WTC11 (cell line): Measurements from ENCODE around the gene ADAD1. TPM values are rescaled to one million over a fixed set of nuclear protein-coding genes. Genes with fewer than 3 reads are reported as not detected.

Experiments
- ATAC-seq: fragments of 200-7000 bp; cut with Tn5 transposase; 2 replicates; pipeline ENCODE4 v1.10.0; 2021; ENCODE audit warnings: mild to moderate bottlenecking, moderate library complexity
- CTCF ChIA-PET: fragments of 300-600 bp; sonication (Branson Sonifier 250); formaldehyde crosslinking; loops from one replicate; lab custom pipeline; 2021; ENCODE audit warnings: antibody characterized with exemption; lab: Charles Lee
- POLR2A ChIA-PET: fragments of 350-600 bp; sonication (Branson Sonifier 250); formaldehyde crosslinking; loops from one replicate; lab custom pipeline; 2021; ENCODE audit warnings: antibody characterized with exemption; lab: Charles Lee
- DNase-seq: peaks from one replicate; pipeline ENCODE4 v3.0.0; 2021; ENCODE audit warnings: low spot score
- H3K27ac Mint-ChIP-seq: 2 replicates; pipeline ENCODE4 v1.8.0; 2021; ENCODE audit warnings: mixed read lengths
- H3K27me3 Mint-ChIP-seq: 2 replicates; pipeline ENCODE4 v1.8.0; 2021; ENCODE audit warnings: low read depth, mild to moderate bottlenecking, moderate library complexity, mixed read lengths
- H3K36me3 Mint-ChIP-seq: 2 replicates; pipeline ENCODE4 v1.8.0; 2021; ENCODE audit warnings: mixed read lengths
- H3K4me1 Mint-ChIP-seq: 2 replicates; pipeline ENCODE4 v1.8.0; 2022; ENCODE audit warnings: mixed read lengths
- H3K4me3 Mint-ChIP-seq: 2 replicates; pipeline ENCODE4 v1.8.0; 2021; ENCODE audit warnings: mild to moderate bottlenecking, moderate library complexity, mixed read lengths
- H3K9me3 Mint-ChIP-seq: 2 replicates; pipeline ENCODE4 v1.8.0; 2021; ENCODE audit warnings: mixed read lengths
- FOXK1 ChIP-seq: sonication (generic); formaldehyde crosslinking; IDR thresholded peaks from 2 replicates; pipeline ENCODE4 v1.8.0; 2022; ENCODE audit warnings: mild to moderate bottlenecking, moderate library complexity, missing genetic modification reagents
- NFE2L1 ChIP-seq: sonication (generic); formaldehyde crosslinking; IDR thresholded peaks from 2 replicates; pipeline ENCODE4 v1.8.1; 2023; ENCODE audit warnings: missing genetic modification reagents
- PRRX2 ChIP-seq: fragments of 250-450 bp; sonication (Bioruptor Pico); IDR thresholded peaks from 2 replicates; pipeline ENCODE4 v1.8.0; 2021; ENCODE audit warnings: mild to moderate bottlenecking
- RELA ChIP-seq: sonication (generic); formaldehyde crosslinking; IDR thresholded peaks from 2 replicates; pipeline ENCODE4 v1.8.1; 2022; ENCODE audit warnings: missing genetic modification reagents, mild to moderate bottlenecking, borderline replicate concordance
- ZBTB21 ChIP-seq: sonication (generic); formaldehyde crosslinking; IDR thresholded peaks from 2 replicates; pipeline ENCODE4 v1.8.1; 2023; ENCODE audit warnings: mild to moderate bottlenecking, missing genetic modification reagents, borderline replicate concordance
- ZNF121 ChIP-seq: sonication (generic); formaldehyde crosslinking; IDR thresholded peaks from 2 replicates; pipeline ENCODE4 v1.8.0; 2023; ENCODE audit warnings: missing genetic modification reagents
- total RNA-seq: library from RNA; stranded (reverse); gene quantifications from 3 replicates; pipeline ENCODE4 v1.2.3, GENCODE V29; 2021
- TF ChIP-seq, protein P1 (sequence below): sonication (generic); formaldehyde crosslinking; IDR thresholded peaks from 2 replicates; pipeline ENCODE4 v1.8.1; 2022; ENCODE audit warnings: low read depth, missing genetic modification reagents, borderline replicate concordance
- TF ChIP-seq, protein P2 (sequence below): sonication (generic); formaldehyde crosslinking; IDR thresholded peaks from 2 replicates; pipeline ENCODE4 v1.8.0; 2022; ENCODE audit warnings: mild to moderate bottlenecking, missing genetic modification reagents
- TF ChIP-seq, protein P3 (sequence below): sonication (generic); formaldehyde crosslinking; IDR thresholded peaks from 2 replicates; pipeline ENCODE4 v1.8.1; 2022; ENCODE audit warnings: missing genetic modification reagents, borderline replicate concordance
- TF ChIP-seq, protein P4 (sequence below): fragments of 200-600 bp; IDR thresholded peaks from 2 replicates; pipeline ENCODE4 v1.8.0; 2022; ENCODE audit warnings: antibody characterized with exemption
- TF ChIP-seq, protein P5 (sequence below): sonication (generic); formaldehyde crosslinking; IDR thresholded peaks from 2 replicates; pipeline ENCODE4 v1.8.1; 2023; ENCODE audit warnings: mild to moderate bottlenecking, moderate library complexity, missing genetic modification reagents
- TF ChIP-seq, protein P6 (sequence below): fragments of 250-450 bp; sonication (Bioruptor Pico); IDR thresholded peaks from 2 replicates; pipeline ENCODE4 v1.9.0; 2021; ENCODE audit warnings: mild to moderate bottlenecking
- TF ChIP-seq, protein P7 (sequence below): sonication (generic); formaldehyde crosslinking; IDR thresholded peaks from 2 replicates; pipeline ENCODE4 v1.8.0; 2023; ENCODE audit warnings: missing genetic modification reagents
- TF ChIP-seq, protein P8 (sequence below): sonication (generic); formaldehyde crosslinking; IDR thresholded peaks from 2 replicates; pipeline ENCODE4 v1.8.1; 2022; ENCODE audit warnings: low read depth, mild to moderate bottlenecking, moderate library complexity, missing genetic modification reagents, borderline replicate concordance
- TF ChIP-seq, protein P9 (sequence below): sonication (generic); formaldehyde crosslinking; IDR thresholded peaks from 2 replicates; pipeline ENCODE4 v1.8.1; 2022; ENCODE audit warnings: mild to moderate bottlenecking, missing genetic modification reagents, moderate library complexity, borderline replicate concordance
- TF ChIP-seq, protein P10 (sequence below): sonication (generic); formaldehyde crosslinking; IDR thresholded peaks from 2 replicates; pipeline ENCODE4 v1.8.1; 2023; ENCODE audit warnings: mild to moderate bottlenecking, missing genetic modification reagents, moderate library complexity

Gene ADAD1
- total RNA-seq, 1 experiment from 2014 or later: not detected

DNA sequence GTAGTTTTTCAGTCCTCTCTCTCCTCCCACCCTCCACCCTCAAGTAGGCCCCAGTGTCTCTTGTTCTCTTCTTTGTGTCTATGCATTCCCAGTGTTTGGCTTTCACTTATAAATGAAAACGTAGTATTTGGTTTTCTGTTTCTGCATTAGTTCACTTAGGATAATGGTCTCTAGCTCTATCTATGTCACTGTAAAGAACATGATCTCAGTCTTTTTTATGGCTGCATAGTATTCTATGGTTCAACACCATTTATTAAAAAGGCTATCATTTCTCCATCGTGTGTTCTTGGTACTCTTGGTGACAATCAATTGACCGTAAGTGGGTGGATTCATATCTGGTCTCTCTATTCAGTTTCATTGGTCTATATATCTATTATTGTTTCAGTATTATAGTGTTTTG is 96.4 kb downstream of the ADAD1 start:
- POLR2A ChIA-PET: no interaction called here
- CTCF ChIA-PET: no interaction called here
- TF ChIP-seq ZNF121: no peak
- TF ChIP-seq, protein P1, sequence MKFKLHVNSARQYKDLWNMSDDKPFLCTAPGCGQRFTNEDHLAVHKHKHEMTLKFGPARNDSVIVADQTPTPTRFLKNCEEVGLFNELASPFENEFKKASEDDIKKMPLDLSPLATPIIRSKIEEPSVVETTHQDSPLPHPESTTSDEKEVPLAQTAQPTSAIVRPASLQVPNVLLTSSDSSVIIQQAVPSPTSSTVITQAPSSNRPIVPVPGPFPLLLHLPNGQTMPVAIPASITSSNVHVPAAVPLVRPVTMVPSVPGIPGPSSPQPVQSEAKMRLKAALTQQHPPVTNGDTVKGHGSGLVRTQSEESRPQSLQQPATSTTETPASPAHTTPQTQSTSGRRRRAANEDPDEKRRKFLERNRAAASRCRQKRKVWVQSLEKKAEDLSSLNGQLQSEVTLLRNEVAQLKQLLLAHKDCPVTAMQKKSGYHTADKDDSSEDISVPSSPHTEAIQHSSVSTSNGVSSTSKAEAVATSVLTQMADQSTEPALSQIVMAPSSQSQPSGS (CRISPR knock-in tag): no peak
- TF ChIP-seq, protein P2, sequence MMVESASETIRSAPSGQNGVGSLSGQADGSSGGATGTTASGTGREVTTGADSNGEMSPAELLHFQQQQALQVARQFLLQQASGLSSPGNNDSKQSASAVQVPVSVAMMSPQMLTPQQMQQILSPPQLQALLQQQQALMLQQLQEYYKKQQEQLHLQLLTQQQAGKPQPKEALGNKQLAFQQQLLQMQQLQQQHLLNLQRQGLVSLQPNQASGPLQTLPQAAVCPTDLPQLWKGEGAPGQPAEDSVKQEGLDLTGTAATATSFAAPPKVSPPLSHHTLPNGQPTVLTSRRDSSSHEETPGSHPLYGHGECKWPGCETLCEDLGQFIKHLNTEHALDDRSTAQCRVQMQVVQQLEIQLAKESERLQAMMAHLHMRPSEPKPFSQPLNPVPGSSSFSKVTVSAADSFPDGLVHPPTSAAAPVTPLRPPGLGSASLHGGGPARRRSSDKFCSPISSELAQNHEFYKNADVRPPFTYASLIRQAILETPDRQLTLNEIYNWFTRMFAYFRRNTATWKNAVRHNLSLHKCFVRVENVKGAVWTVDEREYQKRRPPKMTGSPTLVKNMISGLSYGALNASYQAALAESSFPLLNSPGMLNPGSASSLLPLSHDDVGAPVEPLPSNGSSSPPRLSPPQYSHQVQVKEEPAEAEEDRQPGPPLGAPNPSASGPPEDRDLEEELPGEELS: no peak
- TF ChIP-seq PRRX2 (CRISPR knock-in tag): no peak
- TF ChIP-seq, protein P3, sequence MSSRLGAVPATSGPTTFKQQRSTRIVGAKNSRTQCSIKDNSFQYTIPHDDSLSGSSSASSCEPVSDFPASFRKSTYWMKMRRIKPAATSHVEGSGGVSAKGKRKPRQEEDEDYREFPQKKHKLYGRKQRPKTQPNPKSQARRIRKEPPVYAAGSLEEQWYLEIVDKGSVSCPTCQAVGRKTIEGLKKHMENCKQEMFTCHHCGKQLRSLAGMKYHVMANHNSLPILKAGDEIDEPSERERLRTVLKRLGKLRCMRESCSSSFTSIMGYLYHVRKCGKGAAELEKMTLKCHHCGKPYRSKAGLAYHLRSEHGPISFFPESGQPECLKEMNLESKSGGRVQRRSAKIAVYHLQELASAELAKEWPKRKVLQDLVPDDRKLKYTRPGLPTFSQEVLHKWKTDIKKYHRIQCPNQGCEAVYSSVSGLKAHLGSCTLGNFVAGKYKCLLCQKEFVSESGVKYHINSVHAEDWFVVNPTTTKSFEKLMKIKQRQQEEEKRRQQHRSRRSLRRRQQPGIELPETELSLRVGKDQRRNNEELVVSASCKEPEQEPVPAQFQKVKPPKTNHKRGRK: no peak
- no peak for TF ChIP-seq RELA (CRISPR knock-in tag)
- TF ChIP-seq, protein P4, sequence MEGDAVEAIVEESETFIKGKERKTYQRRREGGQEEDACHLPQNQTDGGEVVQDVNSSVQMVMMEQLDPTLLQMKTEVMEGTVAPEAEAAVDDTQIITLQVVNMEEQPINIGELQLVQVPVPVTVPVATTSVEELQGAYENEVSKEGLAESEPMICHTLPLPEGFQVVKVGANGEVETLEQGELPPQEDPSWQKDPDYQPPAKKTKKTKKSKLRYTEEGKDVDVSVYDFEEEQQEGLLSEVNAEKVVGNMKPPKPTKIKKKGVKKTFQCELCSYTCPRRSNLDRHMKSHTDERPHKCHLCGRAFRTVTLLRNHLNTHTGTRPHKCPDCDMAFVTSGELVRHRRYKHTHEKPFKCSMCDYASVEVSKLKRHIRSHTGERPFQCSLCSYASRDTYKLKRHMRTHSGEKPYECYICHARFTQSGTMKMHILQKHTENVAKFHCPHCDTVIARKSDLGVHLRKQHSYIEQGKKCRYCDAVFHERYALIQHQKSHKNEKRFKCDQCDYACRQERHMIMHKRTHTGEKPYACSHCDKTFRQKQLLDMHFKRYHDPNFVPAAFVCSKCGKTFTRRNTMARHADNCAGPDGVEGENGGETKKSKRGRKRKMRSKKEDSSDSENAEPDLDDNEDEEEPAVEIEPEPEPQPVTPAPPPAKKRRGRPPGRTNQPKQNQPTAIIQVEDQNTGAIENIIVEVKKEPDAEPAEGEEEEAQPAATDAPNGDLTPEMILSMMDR: no peak
- TF ChIP-seq, protein P5, sequence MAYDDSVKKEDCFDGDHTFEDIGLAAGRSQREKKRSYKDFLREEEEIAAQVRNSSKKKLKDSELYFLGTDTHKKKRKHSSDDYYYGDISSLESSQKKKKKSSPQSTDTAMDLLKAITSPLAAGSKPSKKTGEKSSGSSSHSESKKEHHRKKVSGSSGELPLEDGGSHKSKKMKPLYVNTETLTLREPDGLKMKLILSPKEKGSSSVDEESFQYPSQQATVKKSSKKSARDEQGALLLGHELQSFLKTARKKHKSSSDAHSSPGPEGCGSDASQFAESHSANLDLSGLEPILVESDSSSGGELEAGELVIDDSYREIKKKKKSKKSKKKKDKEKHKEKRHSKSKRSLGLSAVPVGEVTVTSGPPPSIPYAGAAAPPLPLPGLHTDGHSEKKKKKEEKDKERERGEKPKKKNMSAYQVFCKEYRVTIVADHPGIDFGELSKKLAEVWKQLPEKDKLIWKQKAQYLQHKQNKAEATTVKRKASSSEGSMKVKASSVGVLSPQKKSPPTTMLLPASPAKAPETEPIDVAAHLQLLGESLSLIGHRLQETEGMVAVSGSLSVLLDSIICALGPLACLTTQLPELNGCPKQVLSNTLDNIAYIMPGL (CRISPR knock-in tag): no peak
- TF ChIP-seq, protein P6, sequence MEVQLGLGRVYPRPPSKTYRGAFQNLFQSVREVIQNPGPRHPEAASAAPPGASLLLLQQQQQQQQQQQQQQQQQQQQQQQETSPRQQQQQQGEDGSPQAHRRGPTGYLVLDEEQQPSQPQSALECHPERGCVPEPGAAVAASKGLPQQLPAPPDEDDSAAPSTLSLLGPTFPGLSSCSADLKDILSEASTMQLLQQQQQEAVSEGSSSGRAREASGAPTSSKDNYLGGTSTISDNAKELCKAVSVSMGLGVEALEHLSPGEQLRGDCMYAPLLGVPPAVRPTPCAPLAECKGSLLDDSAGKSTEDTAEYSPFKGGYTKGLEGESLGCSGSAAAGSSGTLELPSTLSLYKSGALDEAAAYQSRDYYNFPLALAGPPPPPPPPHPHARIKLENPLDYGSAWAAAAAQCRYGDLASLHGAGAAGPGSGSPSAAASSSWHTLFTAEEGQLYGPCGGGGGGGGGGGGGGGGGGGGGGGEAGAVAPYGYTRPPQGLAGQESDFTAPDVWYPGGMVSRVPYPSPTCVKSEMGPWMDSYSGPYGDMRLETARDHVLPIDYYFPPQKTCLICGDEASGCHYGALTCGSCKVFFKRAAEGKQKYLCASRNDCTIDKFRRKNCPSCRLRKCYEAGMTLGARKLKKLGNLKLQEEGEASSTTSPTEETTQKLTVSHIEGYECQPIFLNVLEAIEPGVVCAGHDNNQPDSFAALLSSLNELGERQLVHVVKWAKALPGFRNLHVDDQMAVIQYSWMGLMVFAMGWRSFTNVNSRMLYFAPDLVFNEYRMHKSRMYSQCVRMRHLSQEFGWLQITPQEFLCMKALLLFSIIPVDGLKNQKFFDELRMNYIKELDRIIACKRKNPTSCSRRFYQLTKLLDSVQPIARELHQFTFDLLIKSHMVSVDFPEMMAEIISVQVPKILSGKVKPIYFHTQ (CRISPR knock-in tag): no peak
- TF ChIP-seq, protein P7, sequence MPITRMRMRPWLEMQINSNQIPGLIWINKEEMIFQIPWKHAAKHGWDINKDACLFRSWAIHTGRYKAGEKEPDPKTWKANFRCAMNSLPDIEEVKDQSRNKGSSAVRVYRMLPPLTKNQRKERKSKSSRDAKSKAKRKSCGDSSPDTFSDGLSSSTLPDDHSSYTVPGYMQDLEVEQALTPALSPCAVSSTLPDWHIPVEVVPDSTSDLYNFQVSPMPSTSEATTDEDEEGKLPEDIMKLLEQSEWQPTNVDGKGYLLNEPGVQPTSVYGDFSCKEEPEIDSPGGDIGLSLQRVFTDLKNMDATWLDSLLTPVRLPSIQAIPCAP (CRISPR knock-in tag): no peak
- TF ChIP-seq ZBTB21 (CRISPR knock-in tag): no peak
- H3K9me3 Mint-ChIP-seq: peaks cover 11% of the 10 kb centered on the region
- no peaks in the 10 kb centered on the region for H3K27me3 Mint-ChIP-seq
- H3K4me3 Mint-ChIP-seq: no peak overlapping the region
- H3K4me1 Mint-ChIP-seq: no peaks in the 10 kb centered on the region
- H3K27ac Mint-ChIP-seq: no peak overlapping the region
- ATAC-seq (no peak), DNase-seq (no peak)
- H3K36me3 Mint-ChIP-seq: no peaks in the 10 kb centered on the region

DNA sequence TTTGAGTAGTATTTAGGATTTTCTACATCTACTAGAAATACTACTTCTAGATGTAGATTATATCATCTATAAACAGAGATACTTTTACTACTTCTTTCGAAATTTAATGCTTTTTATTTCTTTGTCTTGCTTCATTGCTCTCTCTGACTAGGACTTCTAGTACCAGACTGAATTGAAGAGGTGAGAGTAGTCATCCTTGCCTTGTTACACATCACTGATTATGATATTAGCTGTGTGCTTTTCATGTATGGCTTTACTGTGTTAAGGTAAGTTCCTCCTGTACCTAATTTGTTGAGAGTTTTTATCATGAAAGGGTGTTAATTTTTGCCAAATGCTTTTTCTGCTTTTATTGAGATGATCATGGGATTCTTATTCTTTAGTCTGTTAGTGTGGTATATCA is 97.3 kb downstream of the ADAD1 start:
- CTCF ChIA-PET: no interaction called here
- Mint-ChIP-seq H3K9me3 (peaks cover 11% of the 10 kb centered on the region), H3K27ac (no peak overlapping the region), H3K36me3 (no peaks in the 10 kb centered on the region), H3K27me3 (no peaks in the 10 kb centered on the region), H3K4me3 (no peak overlapping the region), H3K4me1 (no peaks in the 10 kb centered on the region)
- ATAC-seq (no peak), DNase-seq (no peak)
- POLR2A ChIA-PET: no interaction called here
- TF ChIP-seq NFE2L1 (CRISPR knock-in tag) (no peak), FOXK1 (no peak)
- TF ChIP-seq, protein P4: no peak
- TF ChIP-seq, protein P8, sequence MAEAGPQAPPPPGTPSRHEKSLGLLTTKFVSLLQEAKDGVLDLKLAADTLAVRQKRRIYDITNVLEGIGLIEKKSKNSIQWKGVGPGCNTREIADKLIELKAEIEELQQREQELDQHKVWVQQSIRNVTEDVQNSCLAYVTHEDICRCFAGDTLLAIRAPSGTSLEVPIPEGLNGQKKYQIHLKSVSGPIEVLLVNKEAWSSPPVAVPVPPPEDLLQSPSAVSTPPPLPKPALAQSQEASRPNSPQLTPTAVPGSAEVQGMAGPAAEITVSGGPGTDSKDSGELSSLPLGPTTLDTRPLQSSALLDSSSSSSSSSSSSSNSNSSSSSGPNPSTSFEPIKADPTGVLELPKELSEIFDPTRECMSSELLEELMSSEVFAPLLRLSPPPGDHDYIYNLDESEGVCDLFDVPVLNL (CRISPR knock-in tag): no peak
- TF ChIP-seq, protein P9, sequence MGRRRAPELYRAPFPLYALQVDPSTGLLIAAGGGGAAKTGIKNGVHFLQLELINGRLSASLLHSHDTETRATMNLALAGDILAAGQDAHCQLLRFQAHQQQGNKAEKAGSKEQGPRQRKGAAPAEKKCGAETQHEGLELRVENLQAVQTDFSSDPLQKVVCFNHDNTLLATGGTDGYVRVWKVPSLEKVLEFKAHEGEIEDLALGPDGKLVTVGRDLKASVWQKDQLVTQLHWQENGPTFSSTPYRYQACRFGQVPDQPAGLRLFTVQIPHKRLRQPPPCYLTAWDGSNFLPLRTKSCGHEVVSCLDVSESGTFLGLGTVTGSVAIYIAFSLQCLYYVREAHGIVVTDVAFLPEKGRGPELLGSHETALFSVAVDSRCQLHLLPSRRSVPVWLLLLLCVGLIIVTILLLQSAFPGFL (CRISPR knock-in tag): no peak
- TF ChIP-seq, protein P10, sequence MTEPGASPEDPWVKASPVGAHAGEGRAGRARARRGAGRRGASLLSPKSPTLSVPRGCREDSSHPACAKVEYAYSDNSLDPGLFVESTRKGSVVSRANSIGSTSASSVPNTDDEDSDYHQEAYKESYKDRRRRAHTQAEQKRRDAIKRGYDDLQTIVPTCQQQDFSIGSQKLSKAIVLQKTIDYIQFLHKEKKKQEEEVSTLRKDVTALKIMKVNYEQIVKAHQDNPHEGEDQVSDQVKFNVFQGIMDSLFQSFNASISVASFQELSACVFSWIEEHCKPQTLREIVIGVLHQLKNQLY (CRISPR knock-in tag): no peak
